Neuronal stem cell (in vitro differentiated cells): ENCODE measurements around the gene GLIS1.
A peak's percentile ranks its signal among the peaks of the same experiment; 100 is the strongest.

Source experiments
- DNase-seq: peaks from one replicate; pipeline ENCODE4 v3.0.0-alpha.2; 2013; ENCODE audit warnings: low spot score
- H2AFZ ChIP-seq: one replicate; pipeline ENCODE4 v1.6.1; 2013; ENCODE audit warnings: mild to moderate bottlenecking, low read length, inconsistent platforms
- H2AK5ac ChIP-seq: 2 replicates; pipeline ENCODE4 v1.6.1; 2013; ENCODE audit warnings: low read depth, mild to moderate bottlenecking, inconsistent platforms, low read length, moderate library complexity, mixed read lengths
- H2BK120ac ChIP-seq: 2 replicates; pipeline ENCODE4 v1.6.1; 2013; ENCODE audit warnings: low read depth, mild to moderate bottlenecking, inconsistent platforms, low read length, moderate library complexity, mixed read lengths
- H2BK12ac ChIP-seq: one replicate; pipeline ENCODE4 v1.6.1; 2013; ENCODE audit warnings: low read length, inconsistent platforms
- H2BK15ac ChIP-seq: 2 replicates; pipeline ENCODE4 v1.6.1; 2013; ENCODE audit warnings: mild to moderate bottlenecking, low read length, inconsistent platforms, mixed read lengths
- H2BK5ac ChIP-seq: one replicate; pipeline ENCODE4 v1.6.1; 2013; ENCODE audit warnings: inconsistent platforms, mild to moderate bottlenecking, low read length, moderate library complexity
- H3K14ac ChIP-seq: one replicate; pipeline ENCODE4 v1.6.1; 2013; ENCODE audit warnings: low read length, inconsistent platforms
- H3K18ac ChIP-seq: 2 replicates; pipeline ENCODE4 v1.6.1; 2013; ENCODE audit warnings: low read length, inconsistent platforms
- H3K23ac ChIP-seq: 2 replicates; pipeline ENCODE4 v1.6.1; 2013; ENCODE audit warnings: low read depth, mild to moderate bottlenecking, mixed read lengths, low read length, inconsistent platforms; ENCODE audit not compliant: poor library complexity
- H3K27ac ChIP-seq: replicated peaks from 3 replicates; pipeline ENCODE4 v1.5.1; 2013; ENCODE audit warnings: low read length, inconsistent platforms
- H3K27me3 ChIP-seq, 3 experiments: 2 replicates each; pipeline ENCODE4 v1.6.1; 2013; ENCODE audit warnings: low read length in 3 of 3, mild to moderate bottlenecking in 2 of 3, inconsistent platforms in 1 of 3, low read depth in 1 of 3, mixed read lengths in 1 of 3, moderate library complexity in 1 of 3; ENCODE audit not compliant: control insufficient read depth in 3 of 3, insufficient read depth in 3 of 3
- H3K36me3 ChIP-seq, 2 donors: replicated peaks in 1 of 2; 2 replicates each; pipeline ENCODE4 v1.6.1; 2013; ENCODE audit warnings: low read length in 2 of 2; ENCODE audit not compliant: control insufficient read depth in 2 of 2, insufficient read depth in 2 of 2
- H3K4ac ChIP-seq: 2 replicates; pipeline ENCODE4 v1.6.1; 2013; ENCODE audit warnings: inconsistent platforms, mild to moderate bottlenecking, low read length, moderate library complexity
- H3K4me1 ChIP-seq, 2 donors: 1 replicate in 1 of 2; 2 replicates in 1 of 2; pipeline ENCODE4 v1.6.1; 2013; ENCODE audit warnings: low read length in 2 of 2, low read depth in 1 of 2; ENCODE audit not compliant: control insufficient read depth in 2 of 2, insufficient read depth in 1 of 2
- H3K4me2 ChIP-seq: one replicate; pipeline ENCODE4 v1.6.1; 2013; ENCODE audit warnings: mild to moderate bottlenecking, low read length, inconsistent platforms; ENCODE audit not compliant: insufficient read depth, poor library complexity, severe bottlenecking
- H3K4me3 ChIP-seq, 2 donors: 2 replicates each; pipeline ENCODE4 v1.5.1; 2013; ENCODE audit warnings: low read length in 2 of 2, mild to moderate bottlenecking in 2 of 2, inconsistent platforms in 1 of 2, moderate library complexity in 1 of 2
- H3K79me1 ChIP-seq: one replicate; pipeline ENCODE4 v1.6.1; 2013; ENCODE audit warnings: low read depth, mild to moderate bottlenecking, inconsistent platforms, low read length, moderate library complexity
- H3K9ac ChIP-seq: one replicate; pipeline ENCODE4 v1.6.1; 2013; ENCODE audit warnings: mild to moderate bottlenecking, low read depth, low read length, inconsistent platforms; ENCODE audit not compliant: poor library complexity
- H3K9me3 ChIP-seq, 2 donors: replicated peaks in 1 of 2; 2 replicates each; pipeline versions ENCODE3 to v1.6.1; 2013; ENCODE audit warnings: low read length in 2 of 2, mild to moderate bottlenecking in 2 of 2, inconsistent platforms in 1 of 2, low read depth in 1 of 2, mixed read lengths in 1 of 2, moderate library complexity in 1 of 2; ENCODE audit not compliant: control insufficient read depth in 2 of 2, insufficient read depth in 1 of 2
- H4K8ac ChIP-seq: one replicate; pipeline ENCODE4 v1.6.1; 2013; ENCODE audit warnings: low read depth, mild to moderate bottlenecking, inconsistent platforms, low read length, moderate library complexity
- H4K91ac ChIP-seq: one replicate; pipeline ENCODE4 v1.6.1; 2013; ENCODE audit warnings: low read length, low read depth, mild to moderate bottlenecking, inconsistent platforms; ENCODE audit not compliant: poor library complexity
- WGBS, 2 donors: extraction: QIAGEN DNeasy Blood & Tissue Kit; methylation state at CpG; one replicate each; pipeline ENCODE4 v1.1.7; 2013; ENCODE audit warnings: missing lambda C conversion rate in 2 of 2, mixed read lengths in 1 of 2; ENCODE audit not compliant: insufficient read length in 2 of 2, insufficient replicate concordance in 1 of 2; ENCODE audit errors: extremely low coverage in 2 of 2; 5-methylcytosine and 5-hydroxymethylcytosine counted together

Gene GLIS1

DNA sequence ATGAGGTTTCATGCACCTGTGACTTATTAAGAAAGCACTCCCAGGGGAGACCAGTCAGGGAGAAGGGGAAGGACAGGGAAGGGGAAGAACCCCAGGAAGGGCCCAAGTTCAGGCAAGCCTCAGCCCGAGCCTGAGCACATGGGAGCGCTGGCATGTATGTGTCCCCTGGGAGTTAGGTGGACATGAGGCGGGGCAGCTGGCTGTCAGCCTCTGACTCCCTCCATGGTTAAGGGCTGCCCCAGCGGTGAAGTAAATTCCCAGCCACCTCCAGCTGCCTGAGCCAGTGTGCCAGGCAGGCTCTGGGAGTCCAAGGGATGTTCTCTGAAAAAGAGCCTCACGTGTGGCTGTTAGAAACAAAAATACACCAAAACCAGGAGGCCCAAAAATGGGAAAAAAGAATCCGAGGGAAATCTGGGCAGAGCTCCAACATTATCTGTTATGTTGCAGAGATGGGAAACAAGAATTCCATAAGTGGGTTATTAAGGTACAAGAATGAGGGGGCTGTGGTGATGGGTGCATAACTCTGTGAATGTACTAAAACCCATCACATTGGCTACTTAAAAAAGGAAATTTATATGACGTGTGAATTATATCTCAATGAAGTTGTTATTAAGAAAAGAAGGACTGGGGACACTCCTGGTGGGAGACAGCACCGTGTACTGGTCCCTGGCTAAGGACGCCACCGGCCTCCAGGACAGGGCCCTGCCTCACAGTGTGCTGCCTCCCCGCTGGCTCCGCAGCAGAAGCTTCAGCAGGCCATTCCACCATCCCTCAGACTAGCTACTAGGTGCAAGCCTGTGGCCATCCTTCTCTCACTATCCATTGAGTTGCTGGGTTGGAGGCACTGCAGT is 261.1 kb downstream of the GLIS1 start:
- no peaks in the 10 kb centered on the region for H3K79me1 ChIP-seq
- H3K4me2 ChIP-seq: no peak overlapping the region
- H4K91ac ChIP-seq: no peak overlapping the region
- peak overlapping the region; percentile 9 for H3K14ac ChIP-seq
- no peaks in the 10 kb centered on the region for H3K9me3 ChIP-seq
- H3K27ac ChIP-seq: no peak overlapping the region
- peaks cover 0 to 19% (median 0%) of the 10 kb centered on the region in 3 experiments for H3K27me3 ChIP-seq
- no peak overlapping the region for H2AK5ac ChIP-seq
- H2AFZ ChIP-seq: no peak overlapping the region
- WGBS, 2 donors: no CpG with 5 or more reads among the region's 12 CpGs
- H3K18ac ChIP-seq: no peak overlapping the region
- H2BK12ac ChIP-seq: no peak overlapping the region
- H4K8ac ChIP-seq: no peak overlapping the region
- no peak overlapping the region for H3K4ac ChIP-seq
- H2BK5ac ChIP-seq: no peak overlapping the region
- no peak overlapping the region for H3K9ac ChIP-seq
- no peak overlapping the region for H2BK15ac ChIP-seq
- DNase-seq: no peak
- H3K4me1 ChIP-seq: peaks cover 0 to 4% of the 10 kb centered on the region in 2 donors
- H2BK120ac ChIP-seq: no peak overlapping the region
- H3K36me3 ChIP-seq: no peaks in the 10 kb centered on the region
- no peak overlapping the region for H3K4me3 ChIP-seq
- H3K23ac ChIP-seq: no peak overlapping the region

DNA sequence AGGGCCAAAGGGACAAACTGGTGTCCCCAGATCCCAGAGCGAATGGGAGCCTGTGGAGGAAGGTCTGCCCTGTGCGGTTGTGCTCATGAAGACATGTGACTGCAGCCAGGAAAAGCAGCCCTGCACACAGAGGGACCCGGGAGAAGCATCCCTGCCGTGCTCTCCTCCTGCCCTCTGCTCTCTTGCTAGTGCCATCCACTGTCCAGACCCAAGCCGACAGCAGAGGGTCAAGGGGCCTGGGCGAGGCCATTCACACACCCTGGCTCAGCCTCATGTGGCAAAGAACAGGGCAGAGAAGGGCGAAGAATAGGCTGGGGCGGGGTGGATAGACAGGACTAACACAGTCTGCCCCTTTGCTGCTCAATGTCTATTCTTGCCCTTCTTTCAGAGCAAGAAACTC is 262.4 kb downstream of the GLIS1 start:
- Histone ChIP-seq H4K91ac (no peak overlapping the region), H4K8ac (no peak overlapping the region), H2AK5ac (peak overlapping the region; percentile 32), H2BK15ac (peak overlapping the region; percentile 75), H3K4ac (no peak overlapping the region), H3K23ac (peak overlapping the region; percentile 46), H2BK12ac (peak overlapping the region; percentile 65), H3K36me3 (no peaks in the 10 kb centered on the region), H2BK120ac (no peak overlapping the region), H3K14ac (no peak overlapping the region), H3K4me2 (no peak overlapping the region), H3K79me1 (no peaks in the 10 kb centered on the region), H3K4me1 (peaks cover 0 to 4% of the 10 kb centered on the region in 2 donors), H2AFZ (no peak overlapping the region), H3K9me3 (no peaks in the 10 kb centered on the region), H3K9ac (peak overlapping the region; percentile 10), H3K27ac (no peak overlapping the region), H3K27me3 (peaks cover 0 to 10% (median 0%) of the 10 kb centered on the region in 3 experiments), H2BK5ac (no peak overlapping the region), H3K18ac (peak overlapping the region; percentile 61), H3K4me3 (no peak overlapping the region)
- no peak for DNase-seq
- no CpG with 5 or more reads among the region's 8 CpGs for WGBS, 2 donors

DNA sequence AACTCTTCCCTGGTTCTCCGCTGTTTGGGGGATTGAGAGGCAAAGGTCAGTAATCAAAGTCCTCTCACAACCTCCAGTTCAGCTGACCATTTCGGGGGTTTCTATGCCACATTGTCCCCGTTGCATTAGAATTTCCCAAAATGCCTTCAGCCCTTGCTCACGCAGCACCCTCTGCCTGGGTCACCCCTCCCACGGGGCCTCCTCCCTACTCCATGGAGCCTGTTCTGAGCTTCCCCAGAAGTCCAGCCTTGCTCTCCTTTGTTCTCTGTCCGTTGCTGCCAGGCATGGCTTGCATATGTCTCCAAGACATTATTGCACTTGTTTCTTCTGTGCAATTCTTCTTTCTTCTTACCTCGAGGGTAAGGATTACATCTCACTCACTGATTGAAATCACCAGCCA is 263.3 kb downstream of the GLIS1 start:
- Histone ChIP-seq H3K23ac (no peak overlapping the region), H3K79me1 (no peaks in the 10 kb centered on the region), H2BK120ac (no peak overlapping the region), H4K8ac (no peak overlapping the region), H2BK12ac (no peak overlapping the region), H3K36me3 (no peaks in the 10 kb centered on the region), H4K91ac (no peak overlapping the region), H2BK15ac (no peak overlapping the region), H3K9ac (no peak overlapping the region), H3K27ac (no peak overlapping the region), H3K4me3 (no peak overlapping the region), H2BK5ac (no peak overlapping the region), H3K18ac (no peak overlapping the region), H3K4ac (no peak overlapping the region), H3K4me2 (no peak overlapping the region), H3K4me1 (peaks cover 2 to 4% of the 10 kb centered on the region in 2 donors), H3K9me3 (no peaks in the 10 kb centered on the region), H3K27me3 (peaks cover 0 to 8% (median 0%) of the 10 kb centered on the region in 3 experiments), H2AFZ (no peak overlapping the region), H2AK5ac (no peak overlapping the region), H3K14ac (no peak overlapping the region)
- no peak for DNase-seq
- no CpG with 5 or more reads among the region's 7 CpGs for WGBS, 2 donors

DNA sequence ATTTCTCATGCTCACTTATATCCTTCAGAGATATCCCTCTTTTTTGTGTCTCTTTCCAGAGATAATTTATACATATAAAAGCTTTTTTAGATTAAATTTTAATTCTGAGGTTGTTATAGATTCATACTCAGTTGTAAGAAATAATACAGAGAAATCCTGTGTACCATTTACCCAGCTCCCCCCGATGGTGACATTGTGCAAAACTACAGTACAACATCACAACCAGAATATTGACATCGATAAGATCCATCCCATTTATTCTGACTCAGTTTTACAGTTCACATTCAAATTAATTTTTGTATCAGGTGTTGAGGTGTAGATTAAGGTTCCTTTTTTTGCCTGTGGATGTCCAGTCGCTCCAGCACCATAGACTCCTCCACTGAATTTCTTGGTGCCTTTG is 265.5 kb downstream of the GLIS1 start:
- Histone ChIP-seq H3K27ac (no peak overlapping the region), H3K4me3 (no peak overlapping the region), H2BK5ac (no peak overlapping the region), H3K18ac (no peak overlapping the region), H3K4ac (no peak overlapping the region), H3K4me2 (no peak overlapping the region), H2AFZ (no peak overlapping the region), H3K27me3 (peaks cover 0 to 8% (median 0%) of the 10 kb centered on the region in 3 experiments), H3K4me1 (peaks cover 6 to 10% of the 10 kb centered on the region in 2 donors), H2BK15ac (no peak overlapping the region), H3K79me1 (no peaks in the 10 kb centered on the region), H4K8ac (no peak overlapping the region), H3K36me3 (no peaks in the 10 kb centered on the region), H4K91ac (no peak overlapping the region), H3K23ac (no peak overlapping the region), H2BK120ac (no peak overlapping the region), H3K9me3 (no peaks in the 10 kb centered on the region), H3K14ac (no peak overlapping the region), H2BK12ac (no peak overlapping the region), H3K9ac (no peak overlapping the region), H2AK5ac (no peak overlapping the region)
- WGBS, 2 donors: no CpG with 5 or more reads among the region's 3 CpGs
- DNase-seq: no peak
